ENCODE measurements around the gene RASGRF2.

Gene RASGRF2

GRCh38 chr5:81081461-81081835 lies 121.3 kb downstream of the RASGRF2 start:
- H3K9me3 ChIP-seq (ENCODE audit: control extremely low read depth in 1 of 5, control insufficient read depth in 4 of 5, insufficient read depth in 2 of 5, low read depth in 1 of 5, low read length in 4 of 5) = peaks cover 0 to 16% (median 4%) of the 10 kb centered on the region in 5 experiments
- H3K36me3 ChIP-seq (ENCODE audit: control insufficient read depth in 4 of 4, insufficient read depth in 4 of 4, low read length in 3 of 4) = no peaks in the 10 kb centered on the region
- H3K27ac ChIP-seq (ENCODE audit: insufficient read depth in 1 of 2, low read depth in 1 of 2, low read length in 2 of 2, poor library complexity in 1 of 2, severe bottlenecking in 2 of 2) = no peak overlapping the region
- no peaks in the 10 kb centered on the region for H3K4me1 ChIP-seq (ENCODE audit: control extremely low read depth in 1 of 4, control insufficient read depth in 4 of 4, insufficient read depth in 4 of 4, low read length in 3 of 4)
- peaks cover 0 to 5% (median 0%) of the 10 kb centered on the region in 5 experiments for H3K27me3 ChIP-seq (replicated peaks in 2 of 5; ENCODE audit: control insufficient read depth in 4 of 5, insufficient read depth in 5 of 5, low read length in 4 of 5)
- POLR2A ChIA-PET = no interaction called here
- DNase-seq = no peak
- CTCF ChIA-PET = no interaction called here
- 98% methylated on average over 6 of the region's 8 CpGs for WGBS (ENCODE audit: insufficient coverage)
- no peak overlapping the region for H3K4me3 ChIP-seq (ENCODE audit: control insufficient read depth in 1 of 7, extremely low read depth in 1 of 7, insufficient read depth in 4 of 7, low read depth in 2 of 7, low read length in 6 of 7)

DNA sequence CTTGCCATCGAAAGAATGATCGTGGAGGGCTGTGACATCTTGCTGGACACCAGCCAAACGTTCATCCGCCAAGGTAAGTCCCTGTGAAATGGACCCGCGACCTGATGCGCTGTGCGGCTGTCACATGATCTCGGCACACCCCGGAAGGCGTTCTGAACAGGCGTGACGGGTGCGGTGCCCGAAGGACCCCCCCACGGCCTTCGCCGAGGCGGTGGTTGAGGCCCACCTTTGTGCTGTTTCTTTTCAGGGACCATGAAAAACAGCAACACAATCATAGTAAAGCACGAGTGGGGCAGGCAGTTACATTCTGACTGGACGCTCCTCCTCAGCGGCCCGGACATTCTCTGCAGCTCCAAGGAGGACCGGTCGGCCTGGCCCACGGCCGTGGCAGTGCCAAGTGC lies 126.7 kb downstream of the RASGRF2 start:
- H3K9me3 ChIP-seq (ENCODE audit: control extremely low read depth in 1 of 5, control insufficient read depth in 4 of 5, insufficient read depth in 2 of 5, low read depth in 1 of 5, low read length in 4 of 5) = peaks cover 0 to 2% (median 0%) of the 10 kb centered on the region in 5 experiments
- CTCF ChIA-PET = interaction anchor here (1.7 kb wide), 1 partner anchor 21 kb away, joined by 4 read pairs; no protein-coding TSS in a partner anchor
- no peak for DNase-seq
- WGBS (ENCODE audit: insufficient coverage) = 97% methylated on average over 24 of the region's 27 CpGs
- POLR2A ChIA-PET = no interaction called here
- H3K4me1 ChIP-seq (ENCODE audit: control extremely low read depth in 1 of 4, control insufficient read depth in 4 of 4, insufficient read depth in 4 of 4, low read length in 3 of 4) = no peaks in the 10 kb centered on the region
- peaks cover 0 to 2% (median 0%) of the 10 kb centered on the region in 5 experiments for H3K27me3 ChIP-seq (replicated peaks in 2 of 5; ENCODE audit: control insufficient read depth in 4 of 5, insufficient read depth in 5 of 5, low read length in 4 of 5)
- H3K27ac ChIP-seq (ENCODE audit: insufficient read depth in 1 of 2, low read depth in 1 of 2, low read length in 2 of 2, poor library complexity in 1 of 2, severe bottlenecking in 2 of 2) = no peak overlapping the region
- H3K4me3 ChIP-seq (ENCODE audit: control insufficient read depth in 1 of 7, extremely low read depth in 1 of 7, insufficient read depth in 4 of 7, low read depth in 2 of 7, low read length in 6 of 7) = no peak overlapping the region
- no peaks in the 10 kb centered on the region for H3K36me3 ChIP-seq (ENCODE audit: control insufficient read depth in 4 of 4, insufficient read depth in 4 of 4, low read length in 3 of 4)

DNA sequence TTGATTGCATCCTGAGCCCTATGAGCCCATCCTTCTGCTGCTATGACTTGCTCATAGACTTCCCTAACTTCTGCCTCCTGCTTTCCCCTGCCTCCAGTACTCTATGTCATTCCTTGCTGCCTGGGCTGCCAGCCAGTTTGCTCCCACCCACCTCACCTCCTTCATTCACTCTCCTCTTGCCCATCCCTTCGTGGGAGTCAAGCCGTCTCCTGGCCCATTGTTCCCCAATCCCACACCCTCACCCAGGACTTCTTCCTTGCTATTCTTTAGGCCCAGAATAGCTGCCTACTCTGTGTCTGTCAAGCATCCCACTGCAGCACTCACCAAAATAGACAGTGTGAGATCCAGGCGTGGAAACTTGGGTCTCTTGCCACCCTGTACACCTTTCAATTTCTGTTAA lies 131.0 kb downstream of the RASGRF2 start:
- no peak overlapping the region for H3K4me3 ChIP-seq (ENCODE audit: control insufficient read depth in 1 of 7, extremely low read depth in 1 of 7, insufficient read depth in 4 of 7, low read depth in 2 of 7, low read length in 6 of 7)
- no peak for DNase-seq
- 100% methylated on average over 2 of the region's 3 CpGs for WGBS (ENCODE audit: insufficient coverage)
- CTCF ChIA-PET = interaction anchor here (0.9 kb wide), 1 partner anchor 19 kb away, joined by 3 read pairs; no protein-coding TSS in a partner anchor
- POLR2A ChIA-PET = no interaction called here
- no peaks in the 10 kb centered on the region for H3K36me3 ChIP-seq (ENCODE audit: control insufficient read depth in 4 of 4, insufficient read depth in 4 of 4, low read length in 3 of 4)
- H3K9me3 ChIP-seq (ENCODE audit: control extremely low read depth in 1 of 5, control insufficient read depth in 4 of 5, insufficient read depth in 2 of 5, low read depth in 1 of 5, low read length in 4 of 5) = no peaks in the 10 kb centered on the region
- no peaks in the 10 kb centered on the region for H3K27me3 ChIP-seq (replicated peaks in 2 of 5; ENCODE audit: control insufficient read depth in 4 of 5, insufficient read depth in 5 of 5, low read length in 4 of 5)
- H3K4me1 ChIP-seq (ENCODE audit: control extremely low read depth in 1 of 4, control insufficient read depth in 4 of 4, insufficient read depth in 4 of 4, low read length in 3 of 4) = no peaks in the 10 kb centered on the region
- H3K27ac ChIP-seq (ENCODE audit: insufficient read depth in 1 of 2, low read depth in 1 of 2, low read length in 2 of 2, poor library complexity in 1 of 2, severe bottlenecking in 2 of 2) = no peak overlapping the region

- POLR2A ChIA-PET = no interaction called here
- Histone ChIP-seq H3K4me3 (ENCODE audit: control insufficient read depth in 1 of 7, extremely low read depth in 1 of 7, insufficient read depth in 4 of 7, low read depth in 2 of 7, low read length in 6 of 7) (no peak overlapping the region), H3K9me3 (ENCODE audit: control extremely low read depth in 1 of 5, control insufficient read depth in 4 of 5, insufficient read depth in 2 of 5, low read depth in 1 of 5, low read length in 4 of 5) (no peaks in the 10 kb centered on the region), H3K27ac (ENCODE audit: insufficient read depth in 1 of 2, low read depth in 1 of 2, low read length in 2 of 2, poor library complexity in 1 of 2, severe bottlenecking in 2 of 2) (no peak overlapping the region), H3K36me3 (ENCODE audit: control insufficient read depth in 4 of 4, insufficient read depth in 4 of 4, low read length in 3 of 4) (no peaks in the 10 kb centered on the region), H3K4me1 (ENCODE audit: control extremely low read depth in 1 of 4, control insufficient read depth in 4 of 4, insufficient read depth in 4 of 4, low read length in 3 of 4) (no peaks in the 10 kb centered on the region), H3K27me3 (replicated peaks in 2 of 5; ENCODE audit: control insufficient read depth in 4 of 5, insufficient read depth in 5 of 5, low read length in 4 of 5) (peaks cover 0 to 3% (median 0%) of the 10 kb centered on the region in 5 experiments)
- DNase-seq = no peak
- no CpG with 5 or more reads among the region's 2 CpGs for WGBS (ENCODE audit: insufficient coverage)
- CTCF ChIA-PET = no interaction called here
These were observed 133.5 kb downstream of the RASGRF2 start for GRCh38 chr5:81093536-81094196.

GRCh38 chr5:81095835-81096234 lies 135.7 kb downstream of the RASGRF2 start:
- no peaks in the 10 kb centered on the region for H3K4me1 ChIP-seq (ENCODE audit: control extremely low read depth in 1 of 4, control insufficient read depth in 4 of 4, insufficient read depth in 4 of 4, low read length in 3 of 4)
- ChIA-PET CTCF (no interaction called here), POLR2A (no interaction called here)
- no CpG with 5 or more reads among the region's 1 CpG for WGBS (ENCODE audit: insufficient coverage)
- no peak overlapping the region for H3K27ac ChIP-seq (ENCODE audit: insufficient read depth in 1 of 2, low read depth in 1 of 2, low read length in 2 of 2, poor library complexity in 1 of 2, severe bottlenecking in 2 of 2)
- no peaks in the 10 kb centered on the region for H3K9me3 ChIP-seq (ENCODE audit: control extremely low read depth in 1 of 5, control insufficient read depth in 4 of 5, insufficient read depth in 2 of 5, low read depth in 1 of 5, low read length in 4 of 5)
- no peaks in the 10 kb centered on the region for H3K36me3 ChIP-seq (ENCODE audit: control insufficient read depth in 4 of 4, insufficient read depth in 4 of 4, low read length in 3 of 4)
- no peak overlapping the region for H3K4me3 ChIP-seq (ENCODE audit: control insufficient read depth in 1 of 7, extremely low read depth in 1 of 7, insufficient read depth in 4 of 7, low read depth in 2 of 7, low read length in 6 of 7)
- DNase-seq = no peak
- peaks cover 0 to 3% (median 2%) of the 10 kb centered on the region in 5 experiments for H3K27me3 ChIP-seq (replicated peaks in 2 of 5; ENCODE audit: control insufficient read depth in 4 of 5, insufficient read depth in 5 of 5, low read length in 4 of 5)

- CTCF ChIA-PET = interaction anchor here (3.0 kb wide), 1 partner anchor 10 kb away, joined by 7 read pairs; no protein-coding TSS in a partner anchor
- Histone ChIP-seq H3K9me3 (ENCODE audit: control extremely low read depth in 1 of 5, control insufficient read depth in 4 of 5, insufficient read depth in 2 of 5, low read depth in 1 of 5, low read length in 4 of 5) (no peaks in the 10 kb centered on the region), H3K36me3 (ENCODE audit: control insufficient read depth in 4 of 4, insufficient read depth in 4 of 4, low read length in 3 of 4) (no peaks in the 10 kb centered on the region), H3K27me3 (replicated peaks in 2 of 5; ENCODE audit: control insufficient read depth in 4 of 5, insufficient read depth in 5 of 5, low read length in 4 of 5) (peaks cover 0 to 3% (median 2%) of the 10 kb centered on the region in 5 experiments), H3K27ac (ENCODE audit: insufficient read depth in 1 of 2, low read depth in 1 of 2, low read length in 2 of 2, poor library complexity in 1 of 2, severe bottlenecking in 2 of 2) (no peak overlapping the region), H3K4me3 (ENCODE audit: control insufficient read depth in 1 of 7, extremely low read depth in 1 of 7, insufficient read depth in 4 of 7, low read depth in 2 of 7, low read length in 6 of 7) (no peak overlapping the region), H3K4me1 (ENCODE audit: control extremely low read depth in 1 of 4, control insufficient read depth in 4 of 4, insufficient read depth in 4 of 4, low read length in 3 of 4) (no peaks in the 10 kb centered on the region)
- 98% methylated on average over 3 of the region's 3 CpGs for WGBS (ENCODE audit: insufficient coverage)
- DNase-seq = no peak
- POLR2A ChIA-PET = no interaction called here
These were observed 137.6 kb downstream of the RASGRF2 start for GRCh38 chr5:81097713-81098112.

- CTCF ChIA-PET = no interaction called here
- DNase-seq = peak in 1 of 3 donors; percentile 1
- POLR2A ChIA-PET = no interaction called here
- no peaks in the 10 kb centered on the region for H3K36me3 ChIP-seq (ENCODE audit: control insufficient read depth in 4 of 4, insufficient read depth in 4 of 4, low read length in 3 of 4)
- H3K4me1 ChIP-seq (ENCODE audit: control extremely low read depth in 1 of 4, control insufficient read depth in 4 of 4, insufficient read depth in 4 of 4, low read length in 3 of 4) = peaks cover 0 to 11% (median 6%) of the 10 kb centered on the region in 4 experiments
- no peaks in the 10 kb centered on the region for H3K9me3 ChIP-seq (ENCODE audit: control extremely low read depth in 1 of 5, control insufficient read depth in 4 of 5, insufficient read depth in 2 of 5, low read depth in 1 of 5, low read length in 4 of 5)
- 92% methylated on average over 3 of the region's 5 CpGs for WGBS (ENCODE audit: insufficient coverage)
- H3K27me3 ChIP-seq (replicated peaks in 2 of 5; ENCODE audit: control insufficient read depth in 4 of 5, insufficient read depth in 5 of 5, low read length in 4 of 5) = peaks cover 0 to 5% (median 3%) of the 10 kb centered on the region in 5 experiments
- no peak overlapping the region for H3K4me3 ChIP-seq (ENCODE audit: control insufficient read depth in 1 of 7, extremely low read depth in 1 of 7, insufficient read depth in 4 of 7, low read depth in 2 of 7, low read length in 6 of 7)
- H3K27ac ChIP-seq (ENCODE audit: insufficient read depth in 1 of 2, low read depth in 1 of 2, low read length in 2 of 2, poor library complexity in 1 of 2, severe bottlenecking in 2 of 2) = no peak overlapping the region
These were observed 145.2 kb downstream of the RASGRF2 start for GRCh38 chr5:81105261-81105877.
